Myocyte (in vitro differentiated cells): ENCODE results near the gene GON7. TPM values are rescaled to one million over a fixed set of nuclear protein-coding genes. Genes with fewer than 3 reads are reported as not detected.
"Not testable (repeated sequence)": the region's sequence is repeated elsewhere in the genome, so short reads cannot be mapped to it uniquely, and the experiment has no call there.

Experiments
- DNase-seq: peaks from one replicate; pipeline ENCODE4 v3.0.0-alpha.2; 2012; ENCODE audit warnings: low read depth
- total RNA-seq: library from RNA; depleted of rRNA; stranded (reverse); fragments of >200 nt; gene quantifications from 2 replicates; pipeline ENCODE4 v1.2.3, GENCODE V29; 2014

GON7 gene
- total RNA-seq, 1 donor from 2014 or later, result 14.4 TPM

DNA sequence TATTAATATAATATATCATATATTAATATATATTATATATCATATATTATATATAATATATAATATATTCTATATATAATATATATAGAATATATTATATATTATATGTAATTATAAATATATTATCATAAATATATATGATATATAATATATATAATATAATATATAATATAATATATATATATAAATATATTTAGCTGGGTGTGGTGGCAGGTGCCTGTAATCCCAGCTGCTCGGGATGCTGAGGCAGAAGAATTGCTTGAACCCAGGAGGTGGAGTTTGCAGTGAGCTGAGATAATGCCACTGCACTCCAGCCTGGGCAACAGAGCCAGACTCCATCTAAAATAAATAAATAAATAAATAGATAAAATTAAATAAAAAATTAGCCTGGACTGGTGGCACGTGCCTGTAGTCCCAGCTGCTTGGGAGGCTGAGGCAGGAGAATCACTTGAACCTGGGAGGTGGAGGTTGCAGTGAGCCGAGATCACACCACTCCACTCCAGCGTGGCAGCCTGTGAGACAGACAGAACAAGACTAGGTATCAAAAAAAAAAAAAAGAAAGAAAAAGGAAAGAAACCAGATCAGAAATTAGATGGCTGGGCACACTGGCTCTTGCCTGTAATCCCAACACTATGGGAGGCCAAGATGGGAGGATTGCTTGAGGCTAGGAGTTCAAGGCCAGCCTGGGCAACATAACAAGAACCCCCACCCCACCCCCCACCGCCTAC, 47.1 kb downstream of the GON7 start:
- not testable (repeated sequence) for DNase-seq

GRCh38 chr14:93158349-93158748, 48.5 kb downstream of the GON7 start:
- not testable (repeated sequence) for DNase-seq

GRCh38 chr14:93156693-93157369, 50.0 kb downstream of the GON7 start:
- no peak for DNase-seq

- DNase-seq, result no peak
Measured at GRCh38 chr14:93155667-93156066, 51.2 kb downstream of the GON7 start.

DNA sequence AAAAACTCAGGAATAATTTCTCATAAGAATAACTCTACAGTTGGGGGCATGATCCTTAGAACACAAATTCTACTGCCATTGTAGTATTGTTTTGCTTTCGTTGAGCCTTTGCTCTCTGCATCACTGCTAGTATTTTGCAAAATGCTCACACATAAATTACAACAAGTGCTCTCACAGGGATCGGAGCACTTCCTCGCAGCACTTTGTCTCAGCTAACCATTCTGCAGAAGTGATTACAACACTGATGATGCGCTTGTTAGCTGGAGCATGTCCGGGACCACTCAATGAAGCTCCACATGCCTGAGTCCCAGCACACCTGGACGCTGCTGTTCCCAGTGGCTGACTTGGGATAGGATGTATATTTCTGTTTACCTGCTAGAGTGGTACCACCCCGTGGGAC, 53.7 kb downstream of the GON7 start:
- DNase-seq, result no peak

Other genes with a start within 250 kb of the GON7 start
- gene ITPK1, start 91.1 kb downstream of the GON7 start, total RNA-seq, result 19.1 and 23.0 TPM in 2 replicates
- gene MOAP1, start 22.2 kb downstream of the GON7 start, total RNA-seq, result 45.4 and 58.7 TPM in 2 replicates
- 10.8 and 12.2 TPM in 2 replicates for gene LYSET, start 21.7 kb downstream of the GON7 start, total RNA-seq
- gene UBR7, start 191 bp upstream of the GON7 start, total RNA-seq, result 22.8 and 24.4 TPM in 2 replicates
- gene BTBD7, start 126.0 kb upstream of the GON7 start, total RNA-seq, result 21.0 and 25.2 TPM in 2 replicates
- not detected in 2 replicates for gene COX8C, start 140.1 kb upstream of the GON7 start, total RNA-seq
- 0.67 and 0.83 TPM in 2 replicates for gene UNC79, start 223.9 kb upstream of the GON7 start, total RNA-seq